ENCODE results near the gene ATF7. TPM values are rescaled to one million over a fixed set of nuclear protein-coding genes. Genes with fewer than 3 reads are reported as not detected.

The ATF7 gene
- total RNA-seq, 4 donors from 2014 or later = 25.6 to 38.0 (median 29.8) TPM

DNA sequence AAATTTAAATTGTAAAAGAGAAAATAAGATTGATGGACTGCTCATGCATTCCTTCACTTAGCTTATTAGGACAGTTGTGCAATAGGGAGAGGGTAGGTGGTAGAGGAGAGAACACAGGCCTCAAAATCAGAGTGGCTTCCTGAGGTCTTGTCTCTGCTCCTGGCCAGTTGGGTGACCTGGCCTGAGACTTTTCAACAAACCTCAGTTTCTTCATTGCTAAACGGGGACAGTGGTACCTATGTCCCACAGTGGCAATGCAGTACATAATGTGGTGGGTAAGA is 129.5 kb downstream of the ATF7 start:
- H3K9me3 ChIP-seq = no peaks in the 10 kb centered on the region
- DNase-seq = no peak
- peak overlapping the region in 2 of 4 donors; percentile 23 to 49 for H3K27ac ChIP-seq
- no peak overlapping the region for H3K4me3 ChIP-seq
- H3K36me3 ChIP-seq = no peaks in the 10 kb centered on the region
- no peak for TF ChIP-seq POLR2A (IDR thresholded peaks at IDR 0.05)
- H3K4me1 ChIP-seq = peaks cover 1 to 29% (median 11%) of the 10 kb centered on the region in 4 donors
- no peaks in the 10 kb centered on the region for H3K27me3 ChIP-seq

DNA sequence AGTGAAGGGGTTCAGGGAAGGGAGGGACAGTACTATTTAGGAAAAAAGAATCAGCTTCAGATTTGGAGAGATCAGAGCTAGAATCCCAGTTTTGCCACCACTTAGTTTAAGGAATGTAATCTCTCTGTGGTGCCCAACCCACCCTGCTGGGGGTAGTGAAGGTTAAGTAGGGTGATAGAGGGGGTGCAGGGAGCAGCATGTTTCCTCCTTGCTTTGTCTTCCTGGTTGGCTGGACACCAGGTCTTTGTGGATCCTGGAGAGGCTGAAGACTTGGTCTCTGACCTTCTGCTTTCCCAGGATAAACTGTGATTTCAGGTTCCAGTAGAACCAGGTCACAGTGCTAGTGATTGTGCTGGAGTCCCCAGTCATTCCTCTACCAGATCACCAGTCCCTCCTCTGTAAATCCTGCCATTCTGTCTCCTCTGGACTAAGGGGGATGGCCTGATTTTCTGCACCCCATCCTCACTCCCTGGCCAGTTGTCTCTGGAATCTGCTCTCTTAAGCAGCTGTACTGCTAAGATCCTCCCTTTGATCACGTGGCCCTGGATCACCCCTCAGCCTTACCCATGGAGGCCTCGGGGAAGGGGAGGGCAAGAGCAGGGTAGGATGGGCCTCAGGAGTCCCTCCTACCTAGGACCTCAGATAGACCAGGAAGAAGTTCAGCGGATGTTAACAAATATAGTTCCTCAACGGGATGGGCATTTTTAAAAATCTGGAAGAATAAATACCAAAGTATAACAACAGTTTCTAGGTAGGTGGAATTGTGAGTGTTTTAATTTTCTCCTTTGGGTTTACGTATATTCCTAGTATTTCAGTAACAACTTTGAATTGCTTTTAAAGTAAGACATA is 130.1 kb downstream of the ATF7 start:
- Histone ChIP-seq H3K27ac (peak overlapping the region in 3 of 4 donors; percentile 23 to 49 (median 31)), H3K36me3 (no peaks in the 10 kb centered on the region), H3K9me3 (no peaks in the 10 kb centered on the region), H3K4me1 (peaks cover 0 to 27% (median 9%) of the 10 kb centered on the region in 4 donors), H3K27me3 (no peaks in the 10 kb centered on the region), H3K4me3 (no peak overlapping the region)
- DNase-seq = peak in 1 of 3 donors; percentile 71
- TF ChIP-seq, protein P1, sequence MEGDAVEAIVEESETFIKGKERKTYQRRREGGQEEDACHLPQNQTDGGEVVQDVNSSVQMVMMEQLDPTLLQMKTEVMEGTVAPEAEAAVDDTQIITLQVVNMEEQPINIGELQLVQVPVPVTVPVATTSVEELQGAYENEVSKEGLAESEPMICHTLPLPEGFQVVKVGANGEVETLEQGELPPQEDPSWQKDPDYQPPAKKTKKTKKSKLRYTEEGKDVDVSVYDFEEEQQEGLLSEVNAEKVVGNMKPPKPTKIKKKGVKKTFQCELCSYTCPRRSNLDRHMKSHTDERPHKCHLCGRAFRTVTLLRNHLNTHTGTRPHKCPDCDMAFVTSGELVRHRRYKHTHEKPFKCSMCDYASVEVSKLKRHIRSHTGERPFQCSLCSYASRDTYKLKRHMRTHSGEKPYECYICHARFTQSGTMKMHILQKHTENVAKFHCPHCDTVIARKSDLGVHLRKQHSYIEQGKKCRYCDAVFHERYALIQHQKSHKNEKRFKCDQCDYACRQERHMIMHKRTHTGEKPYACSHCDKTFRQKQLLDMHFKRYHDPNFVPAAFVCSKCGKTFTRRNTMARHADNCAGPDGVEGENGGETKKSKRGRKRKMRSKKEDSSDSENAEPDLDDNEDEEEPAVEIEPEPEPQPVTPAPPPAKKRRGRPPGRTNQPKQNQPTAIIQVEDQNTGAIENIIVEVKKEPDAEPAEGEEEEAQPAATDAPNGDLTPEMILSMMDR (IDR thresholded peaks at IDR 0.05) = no peak
- peak in 1 of 2 donors; percentile 14 for TF ChIP-seq POLR2A (IDR thresholded peaks at IDR 0.05)

DNA sequence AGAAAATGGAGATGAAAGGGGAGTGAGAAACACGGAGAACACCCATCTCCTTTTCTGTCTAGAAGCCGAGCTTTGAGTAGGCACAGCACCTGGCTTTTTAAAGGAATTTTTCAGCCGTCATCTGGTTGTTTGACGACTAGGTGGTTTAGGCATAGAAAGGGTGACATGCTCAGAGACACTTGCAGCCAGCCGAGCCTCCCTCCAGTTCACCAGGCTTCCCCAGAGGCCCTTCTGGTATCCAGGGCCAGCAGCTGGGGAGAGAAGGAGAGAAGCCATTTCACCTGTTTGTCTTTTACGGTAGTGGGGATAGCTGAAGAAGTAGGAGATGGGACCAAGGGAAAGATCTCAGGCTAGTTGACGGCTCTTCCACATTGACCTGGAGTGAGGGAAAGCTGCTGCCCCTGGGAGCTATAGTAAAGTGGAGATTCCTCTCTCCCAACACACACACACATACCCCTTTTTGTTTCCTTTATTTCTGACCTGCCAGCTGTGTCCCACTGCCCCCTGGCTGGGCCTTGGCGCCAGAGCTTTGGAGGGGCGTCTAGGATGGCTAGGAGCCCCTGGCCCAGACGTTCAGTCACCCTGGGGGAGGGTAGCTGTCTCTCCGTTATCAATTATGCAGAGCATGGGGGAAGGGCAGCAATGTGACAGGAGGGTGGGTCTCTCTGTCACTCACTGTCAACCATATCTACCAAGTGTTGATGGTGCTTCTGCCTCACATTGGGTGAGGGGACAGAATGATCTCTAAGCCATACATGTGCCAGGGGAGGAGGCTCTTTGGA is 132.4 kb downstream of the ATF7 start:
- no peak for DNase-seq
- peak overlapping the region; percentile 47 to 75 (median 56) for H3K4me3 ChIP-seq
- TF ChIP-seq, protein P1 (IDR thresholded peaks at IDR 0.05) = no peak
- no peak for TF ChIP-seq POLR2A (IDR thresholded peaks at IDR 0.05)

DNA sequence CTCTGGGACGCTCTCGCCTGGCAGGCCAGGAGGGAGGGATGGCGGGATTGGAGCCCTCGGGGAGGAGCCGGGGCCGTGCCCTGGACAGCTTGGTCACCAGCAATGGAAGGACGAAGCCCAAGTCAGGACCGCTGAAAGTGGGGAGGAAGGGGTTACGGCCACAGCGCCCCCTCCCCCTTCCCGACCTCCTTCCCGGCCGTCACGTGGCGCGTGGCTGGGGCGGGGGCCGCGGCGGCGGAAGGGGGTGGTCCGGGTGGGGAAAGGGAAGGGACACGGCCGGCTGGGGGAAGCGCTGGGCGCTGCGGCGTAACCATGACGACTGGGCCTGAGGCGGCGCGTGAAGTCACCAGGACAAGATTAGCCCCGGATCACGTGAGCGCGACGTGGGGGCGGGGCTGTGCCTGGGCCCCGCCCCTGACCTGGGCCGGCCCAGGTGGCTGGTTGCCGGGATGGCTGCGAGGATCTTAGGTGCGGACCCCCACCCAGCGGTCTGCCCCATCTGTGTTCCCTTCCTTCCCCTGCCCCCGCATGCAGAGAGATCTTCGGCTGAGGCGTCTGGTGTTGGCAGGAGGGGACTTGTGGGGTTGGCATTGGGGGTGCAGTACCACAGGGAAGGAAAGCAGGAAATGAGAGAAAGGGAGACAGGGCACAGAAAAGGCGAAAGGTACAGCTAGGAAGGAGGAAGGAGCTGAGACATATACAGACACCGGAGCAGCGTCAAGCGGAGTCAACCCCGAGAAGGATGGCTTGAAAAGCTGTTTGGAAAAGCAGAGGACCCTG is 133.2 kb downstream of the ATF7 start:
- Histone ChIP-seq H3K27ac (peak overlapping the region; percentile 74 to 82 (median 76)), H3K4me1 (peaks cover 0 to 20% (median 5%) of the 10 kb centered on the region in 4 donors), H3K4me3 (peak overlapping the region; percentile 47 to 75 (median 56)), H3K36me3 (no peaks in the 10 kb centered on the region), H3K9me3 (no peaks in the 10 kb centered on the region), H3K27me3 (no peaks in the 10 kb centered on the region)
- peak; percentile 94 to 97 (median 94) for DNase-seq
- peak; percentile 84 to 90 for TF ChIP-seq POLR2A (IDR thresholded peaks at IDR 0.05)
- TF ChIP-seq, protein P1 (IDR thresholded peaks at IDR 0.05) = no peak

More for the DNA sequence above, 132.4 kb downstream of the ATF7 start:
- H3K27ac ChIP-seq = peak overlapping the region; percentile 74 to 82 (median 76)
- no peaks in the 10 kb centered on the region for H3K9me3 ChIP-seq
- no peaks in the 10 kb centered on the region for H3K27me3 ChIP-seq
- peaks cover 0 to 27% (median 5%) of the 10 kb centered on the region in 4 donors for H3K4me1 ChIP-seq
- no peaks in the 10 kb centered on the region for H3K36me3 ChIP-seq

DNA sequence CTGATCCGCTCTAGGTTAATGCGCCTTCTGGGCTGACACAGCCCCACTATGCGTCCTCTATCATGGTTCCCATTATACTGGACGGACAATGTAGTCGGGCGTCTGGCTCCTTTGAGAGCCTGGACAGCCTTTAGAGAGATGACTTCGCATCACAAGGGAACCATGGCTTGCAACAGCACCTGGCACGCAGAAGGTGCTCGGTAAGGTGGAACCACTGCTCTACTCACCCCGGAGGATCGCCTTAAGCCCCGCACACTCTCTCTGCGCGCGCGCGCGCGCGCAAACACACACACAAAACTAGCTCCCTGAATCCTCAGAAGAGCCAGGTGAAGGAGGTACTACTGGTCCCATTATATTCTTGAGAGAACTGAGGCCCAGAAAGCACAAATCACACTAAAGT is 134.0 kb downstream of the ATF7 start:
- H3K27me3 ChIP-seq = no peaks in the 10 kb centered on the region
- peak overlapping the region; percentile 74 to 82 (median 76) for H3K27ac ChIP-seq
- no peak for TF ChIP-seq POLR2A (IDR thresholded peaks at IDR 0.05)
- TF ChIP-seq, protein P1 (IDR thresholded peaks at IDR 0.05) = no peak
- no peak for DNase-seq
- H3K36me3 ChIP-seq = peaks cover 0 to 3% (median 0%) of the 10 kb centered on the region in 3 donors
- no peaks in the 10 kb centered on the region for H3K9me3 ChIP-seq
- H3K4me1 ChIP-seq = peaks cover 0 to 20% (median 5%) of the 10 kb centered on the region in 4 donors
- peak overlapping the region in 3 of 4 donors; percentile 47 to 75 (median 63) for H3K4me3 ChIP-seq
